Measurements from ENCODE around the gene CACNA1B.
"Not testable (repeated sequence)": the region's sequence is repeated elsewhere in the genome, so short reads cannot be mapped to it uniquely, and the experiment has no call there.

CACNA1B gene

GRCh38 chr9:138104251-138105122, 226.9 kb downstream of the CACNA1B start:
- no peak for DNase-seq

GRCh38 chr9:138105123-138105415, 227.5 kb downstream of the CACNA1B start:
- DNase-seq: no peak

GRCh38 chr9:138105561-138106505, 228.3 kb downstream of the CACNA1B start:
- no peak for DNase-seq

GRCh38 chr9:138107039-138107438, 229.5 kb downstream of the CACNA1B start:
- DNase-seq: not testable (repeated sequence)

GRCh38 chr9:138111607-138112006, 234.0 kb downstream of the CACNA1B start:
- DNase-seq: no peak

GRCh38 chr9:138112090-138112748, 234.6 kb downstream of the CACNA1B start:
- no peak for DNase-seq

DNA sequence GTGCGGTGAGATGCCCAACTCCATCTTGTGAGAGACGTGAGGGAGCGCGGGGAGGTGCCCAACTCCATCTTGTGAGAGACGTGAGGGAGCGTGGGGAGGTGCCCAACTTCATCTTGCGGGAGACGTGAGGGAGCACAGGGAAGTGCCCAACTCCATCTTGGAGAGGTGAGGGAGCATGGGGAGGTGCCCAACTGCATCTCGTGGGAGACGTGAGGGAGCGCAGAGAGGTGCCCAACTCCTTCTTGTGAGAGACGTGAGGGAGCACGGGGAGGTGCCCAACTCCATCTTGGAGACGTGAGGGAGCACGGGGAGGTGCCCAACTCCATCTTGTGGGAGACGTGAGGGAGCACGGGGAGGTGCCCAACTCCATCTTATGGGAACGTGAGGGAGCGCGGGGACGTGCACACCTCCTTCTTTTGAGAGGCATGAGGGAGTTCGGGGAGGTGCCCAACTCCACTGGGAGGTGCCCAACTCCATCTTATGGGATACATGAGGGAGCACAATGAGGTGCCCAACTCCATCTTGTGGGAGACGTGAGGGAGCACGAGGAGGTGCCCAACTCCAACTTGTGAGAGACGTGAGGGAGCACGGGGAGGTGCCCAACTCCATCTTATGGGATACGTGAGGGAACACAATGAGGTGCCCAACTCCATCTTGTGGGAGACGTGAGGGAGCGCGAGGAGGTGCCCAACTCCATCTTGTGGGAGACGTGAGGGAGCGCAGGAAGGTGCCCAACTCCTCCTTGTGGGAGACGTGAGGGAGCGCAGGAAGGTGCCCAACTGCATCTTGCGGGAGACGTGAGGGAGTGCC, 235.4 kb downstream of the CACNA1B start:
- no peak for DNase-seq

DNA sequence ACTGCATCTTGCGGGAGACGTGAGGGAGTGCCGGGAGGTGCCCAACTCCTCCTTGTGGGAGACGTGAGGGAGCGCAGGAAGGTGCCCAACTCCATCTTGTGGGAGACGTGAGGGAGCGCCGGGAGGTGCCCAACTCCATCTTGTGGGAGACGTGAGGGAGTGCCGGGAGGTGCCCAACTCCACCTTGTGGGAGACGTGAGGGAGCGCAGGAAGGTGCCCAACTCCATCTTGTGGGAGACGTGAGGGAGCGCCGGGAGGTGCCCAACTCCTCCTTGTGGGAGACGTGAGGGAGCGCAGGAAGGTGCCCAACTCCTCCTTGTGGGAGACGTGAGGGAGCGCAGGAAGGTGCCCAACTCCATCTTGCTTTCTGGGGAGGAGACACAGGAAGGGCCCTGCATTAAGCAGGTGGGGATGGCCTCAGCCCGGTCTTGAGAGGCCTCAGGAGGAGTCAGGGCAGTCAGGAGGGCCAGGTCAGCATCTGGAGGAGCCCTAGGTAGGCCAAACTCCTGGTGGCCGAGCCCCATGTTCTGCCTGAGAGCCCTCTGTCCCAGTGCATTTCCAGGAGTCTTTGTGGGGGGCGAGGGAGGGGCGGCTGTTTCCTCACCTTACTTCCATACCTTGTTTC, 236.2 kb downstream of the CACNA1B start:
- DNase-seq: not testable (repeated sequence)

GRCh38 chr9:138114501-138115245, 237.1 kb downstream of the CACNA1B start:
- DNase-seq: no peak

GRCh38 chr9:138115506-138115905, 237.9 kb downstream of the CACNA1B start:
- DNase-seq: no peak

DNA sequence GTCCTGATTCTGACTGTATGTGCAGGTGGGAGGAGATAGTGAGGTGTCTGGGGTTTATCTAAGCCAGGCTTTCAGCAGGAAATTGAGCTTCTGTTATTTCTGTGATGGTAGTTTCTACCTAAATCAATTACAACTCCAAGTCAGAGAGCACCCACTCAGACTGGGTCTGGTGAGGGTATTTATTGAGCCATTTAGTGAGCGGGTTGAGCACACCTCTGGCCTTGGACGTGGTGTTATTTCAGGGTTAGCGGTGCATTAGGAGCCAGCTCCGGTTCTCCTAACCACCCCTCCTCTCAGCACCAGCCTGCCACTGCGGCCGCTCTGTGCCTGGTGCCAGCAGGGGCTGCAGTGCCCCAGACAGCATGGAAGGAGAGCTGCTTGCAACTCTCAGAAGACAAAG, 238.9 kb downstream of the CACNA1B start:
- no peak for DNase-seq

DNA sequence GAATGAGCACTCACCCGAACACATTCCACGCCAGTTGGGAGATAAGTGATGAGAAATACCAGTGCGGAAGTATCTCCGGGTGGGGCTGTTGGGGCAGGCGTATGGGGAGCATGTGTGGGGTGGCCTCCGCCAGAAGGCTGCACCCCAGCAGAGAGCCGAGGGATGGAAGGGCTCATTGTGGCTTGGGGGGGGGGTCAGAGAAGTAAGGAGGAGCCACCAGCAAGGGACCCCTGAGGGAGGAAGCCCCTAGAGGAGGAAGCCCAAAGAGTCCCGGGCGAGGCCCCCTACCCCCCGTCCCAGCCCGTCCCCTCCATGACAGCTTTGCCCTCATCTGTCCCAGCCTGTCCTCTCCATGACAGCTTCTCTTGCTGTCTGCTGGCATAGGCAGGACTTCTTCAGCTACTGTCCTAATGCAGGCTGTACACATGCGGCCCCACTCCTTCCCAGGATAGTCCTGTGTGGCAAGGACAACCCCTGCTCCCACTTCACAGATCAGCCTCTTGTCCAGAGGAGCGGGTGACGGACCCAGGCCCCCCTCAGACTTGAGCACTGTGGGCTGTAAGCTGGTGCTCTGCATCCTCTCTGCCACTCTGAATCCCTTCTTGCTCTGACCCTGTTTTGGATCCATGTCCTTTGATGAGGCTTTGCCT, 239.6 kb downstream of the CACNA1B start:
- DNase-seq: no peak

GRCh38 chr9:138117836-138118235, 240.3 kb downstream of the CACNA1B start:
- no peak for DNase-seq

DNA sequence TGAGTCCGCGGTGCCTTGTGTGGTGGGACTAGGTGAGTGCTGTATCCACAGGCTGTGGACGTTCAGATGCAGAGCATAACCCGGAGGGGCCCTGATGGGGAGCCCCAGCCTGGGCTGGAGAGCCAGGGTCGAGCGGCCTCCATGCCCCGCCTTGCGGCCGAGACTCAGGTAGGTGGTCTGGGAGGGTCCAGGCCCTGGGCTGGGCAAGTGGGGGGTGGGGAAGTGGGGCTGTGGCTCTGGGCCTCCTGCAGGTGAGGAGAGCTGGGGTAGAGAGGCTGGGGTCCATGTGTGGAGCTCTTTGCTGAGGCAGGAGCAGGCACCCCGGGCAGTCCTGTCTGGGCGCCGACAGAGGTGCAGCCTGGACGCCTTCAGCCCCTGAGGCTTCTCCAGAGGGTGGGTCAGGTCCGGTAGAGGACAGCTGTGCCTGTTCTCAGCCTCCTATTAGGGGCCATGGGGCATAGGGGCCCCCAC, 241.1 kb downstream of the CACNA1B start:
- no peak for DNase-seq

GRCh38 chr9:138119202-138120027, 241.8 kb downstream of the CACNA1B start:
- no peak for DNase-seq

DNA sequence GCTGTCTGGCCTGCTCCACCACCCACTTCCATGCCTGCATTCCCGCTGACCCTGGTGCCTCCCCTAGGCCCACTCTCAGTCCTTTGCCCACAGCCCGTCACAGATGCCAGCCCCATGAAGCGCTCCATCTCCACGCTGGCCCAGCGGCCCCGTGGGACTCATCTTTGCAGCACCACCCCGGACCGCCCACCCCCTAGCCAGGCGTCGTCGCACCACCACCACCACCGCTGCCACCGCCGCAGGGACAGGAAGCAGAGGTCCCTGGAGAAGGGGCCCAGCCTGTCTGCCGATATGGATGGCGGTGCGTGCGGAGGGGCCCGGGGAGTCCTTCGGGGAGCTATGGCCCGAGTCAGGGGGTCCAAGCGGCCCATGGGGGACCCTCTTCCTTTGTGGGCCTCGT, 242.5 kb downstream of the CACNA1B start:
- no peak for DNase-seq

- no peak for DNase-seq
Measured at GRCh38 chr9:138120511-138121437, 243.2 kb downstream of the CACNA1B start.

DNA sequence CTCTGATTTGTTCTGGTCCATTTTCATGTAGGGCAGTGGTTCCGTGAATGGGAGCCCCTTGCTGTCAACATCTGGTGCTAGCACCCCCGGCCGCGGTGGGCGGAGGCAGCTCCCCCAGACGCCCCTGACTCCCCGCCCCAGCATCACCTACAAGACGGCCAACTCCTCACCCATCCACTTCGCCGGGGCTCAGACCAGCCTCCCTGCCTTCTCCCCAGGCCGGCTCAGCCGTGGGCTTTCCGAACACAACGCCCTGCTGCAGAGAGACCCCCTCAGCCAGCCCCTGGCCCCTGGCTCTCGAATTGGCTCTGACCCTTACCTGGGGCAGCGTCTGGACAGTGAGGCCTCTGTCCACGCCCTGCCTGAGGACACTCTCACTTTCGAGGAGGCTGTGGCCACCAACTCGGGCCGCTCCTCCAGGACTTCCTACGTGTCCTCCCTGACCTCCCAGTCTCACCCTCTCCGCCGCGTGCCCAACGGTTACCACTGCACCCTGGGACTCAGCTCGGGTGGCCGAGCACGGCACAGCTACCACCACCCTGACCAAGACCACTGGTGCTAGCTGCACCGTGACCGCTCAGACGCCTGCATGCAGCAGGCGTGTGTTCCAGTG, 244.0 kb downstream of the CACNA1B start:
- DNase-seq: no peak

Measured in DMS153 (cell line).